HepG2 (cell line): Measurements from ENCODE around the gene GART. TPM values are rescaled to one million over a fixed set of nuclear protein-coding genes. Genes with fewer than 3 reads are reported as not detected.

Experiments
- ARHGAP35 ChIP-seq: sonication (generic); formaldehyde crosslinking; IDR thresholded peaks from 2 replicates; pipeline ENCODE4 v1.9.0; 2022; ENCODE audit warnings: mild to moderate bottlenecking, inconsistent platforms, moderate library complexity, missing genetic modification reagents, borderline replicate concordance
- CBX5 ChIP-seq: sonication (generic); formaldehyde crosslinking; IDR thresholded peaks from 2 replicates; pipeline ENCODE4 v1.4.0; 2020; ENCODE audit warnings: missing genetic modification reagents, borderline replicate concordance
- ETV5 ChIP-seq: IDR thresholded peaks from 2 replicates; pipeline ENCODE4 v1.6.1; 2018; ENCODE audit warnings: missing biosample characterization, missing genetic modification reagents, inconsistent platforms, borderline replicate concordance
- KLF15 ChIP-seq: sonication (generic); formaldehyde crosslinking; IDR thresholded peaks from 2 replicates; pipeline ENCODE4 v1.8.1; 2023; ENCODE audit warnings: borderline replicate concordance, mild to moderate bottlenecking, inconsistent platforms, missing genetic modification reagents, mixed read lengths
- KLF16 ChIP-seq, 2 experiments: sonication (generic) in 1 of 2; formaldehyde crosslinking in 1 of 2; IDR thresholded peaks; 2 replicates each; pipeline versions ENCODE4 v1.6.1 to v1.8.0; 2016 to 2023; ENCODE audit warnings: missing genetic modification reagents in 2 of 2, missing compliant biosample characterization in 1 of 2
- MAFF ChIP-seq: IDR thresholded peaks from 2 replicates; pipeline ENCODE4 v1.6.1; 2011; ENCODE audit warnings: low read depth, low read length, improper control_type of control experiment
- MATR3 ChIP-seq: sonication (generic); formaldehyde crosslinking; IDR thresholded peaks from 2 replicates; pipeline ENCODE4 v1.4.0; 2020; ENCODE audit warnings: missing genetic modification reagents
- RBM39 ChIP-seq: fragments of 200-400 bp; formaldehyde crosslinking; IDR thresholded peaks from one replicate; pipeline ENCODE4 v1.6.1; 2018; ENCODE audit warnings: antibody characterized with exemption, mild to moderate bottlenecking, low read depth, low read length; ENCODE audit not compliant: poor library complexity, severe bottlenecking
- REPIN1 ChIP-seq: sonication (generic); formaldehyde crosslinking; IDR thresholded peaks from 2 replicates; pipeline ENCODE4 v1.8.0; 2022; ENCODE audit warnings: missing genetic modification reagents, low read depth, mild to moderate bottlenecking, borderline replicate concordance
- TARDBP ChIP-seq: sonication (generic); formaldehyde crosslinking; IDR thresholded peaks from 2 replicates; pipeline ENCODE4 v1.8.0; 2022; ENCODE audit warnings: mild to moderate bottlenecking, missing genetic modification reagents
- XBP1 ChIP-seq: sonication (generic); formaldehyde crosslinking; IDR thresholded peaks from 2 replicates; pipeline ENCODE4 v1.5.0; 2020; ENCODE audit warnings: missing genetic modification reagents
- ZBED4 ChIP-seq: sonication (generic); formaldehyde crosslinking; IDR thresholded peaks from 2 replicates; pipeline ENCODE4 v1.4.0; 2020; ENCODE audit warnings: missing genetic modification reagents, borderline replicate concordance
- ZMYM2 ChIP-seq: sonication (generic); formaldehyde crosslinking; IDR thresholded peaks from 2 replicates; pipeline ENCODE4 v1.8.0; 2022; ENCODE audit warnings: mild to moderate bottlenecking, missing genetic modification reagents
- ZNF337 ChIP-seq: sonication (generic); formaldehyde crosslinking; IDR thresholded peaks from 2 replicates; pipeline ENCODE4 v1.5.1; 2020; ENCODE audit warnings: missing genetic modification reagents, low read depth, mild to moderate bottlenecking, borderline replicate concordance
- ZNF552 ChIP-seq: sonication (generic); formaldehyde crosslinking; IDR thresholded peaks from 2 replicates; pipeline ENCODE4 v1.9.0; 2022; ENCODE audit warnings: missing genetic modification reagents, mild to moderate bottlenecking, borderline replicate concordance
- ZNF572 ChIP-seq: sonication (generic); formaldehyde crosslinking; IDR thresholded peaks from 2 replicates; pipeline ENCODE4 v1.5.1; 2020; ENCODE audit warnings: mild to moderate bottlenecking, missing genetic modification reagents
- ZNF792 ChIP-seq: IDR thresholded peaks from 2 replicates; pipeline ENCODE4 v1.6.1; 2016
- polyA plus RNA-seq, 8 experiments: library from polyadenylated mRNA; depleted of rRNA in 3 of 8; stranded (reverse) in 7 of 8; unstranded in 1 of 8; fragments of >200 nt; fragmentation: Illumina TruSeq in 4 of 8; extraction: Trizol in 4 of 8; gene quantifications; 2 replicates each; pipeline versions ENCODE4 v1.2.1 to v1.2.3, GENCODE V29; 2011 to 2016; ENCODE audit warnings: low read depth in 4 of 8, missing spikeins in 1 of 8, mixed read lengths in 1 of 8; ENCODE audit not compliant: insufficient read depth in 1 of 8
- total RNA-seq, 5 experiments: library from RNA; depleted of rRNA; stranded (reverse); fragments of >200 nt; fragmentation: Illumina TruSeq; extraction: Trizol; gene quantifications; 2 replicates each; pipeline ENCODE4 v1.2.3, GENCODE V29; 2016; ENCODE audit warnings: low read depth in 1 of 5
- TF ChIP-seq, protein P1 (sequence below): sonication (generic); formaldehyde crosslinking; IDR thresholded peaks from 2 replicates; pipeline ENCODE4 v1.4.0; 2020; ENCODE audit warnings: low read depth, missing genetic modification reagents
- TF ChIP-seq, protein P2 (sequence below): sonication (generic); formaldehyde crosslinking; IDR thresholded peaks from 2 replicates; pipeline ENCODE4 v1.5.0; 2020; ENCODE audit warnings: mild to moderate bottlenecking, missing genetic modification reagents, moderate library complexity

The GART gene
- total and polyA plus RNA-seq, 2 of the 13 experiments (the other 11 are each of a cell fraction or from before 2014, with no cell fraction given): 17.9 to 109 TPM

DNA sequence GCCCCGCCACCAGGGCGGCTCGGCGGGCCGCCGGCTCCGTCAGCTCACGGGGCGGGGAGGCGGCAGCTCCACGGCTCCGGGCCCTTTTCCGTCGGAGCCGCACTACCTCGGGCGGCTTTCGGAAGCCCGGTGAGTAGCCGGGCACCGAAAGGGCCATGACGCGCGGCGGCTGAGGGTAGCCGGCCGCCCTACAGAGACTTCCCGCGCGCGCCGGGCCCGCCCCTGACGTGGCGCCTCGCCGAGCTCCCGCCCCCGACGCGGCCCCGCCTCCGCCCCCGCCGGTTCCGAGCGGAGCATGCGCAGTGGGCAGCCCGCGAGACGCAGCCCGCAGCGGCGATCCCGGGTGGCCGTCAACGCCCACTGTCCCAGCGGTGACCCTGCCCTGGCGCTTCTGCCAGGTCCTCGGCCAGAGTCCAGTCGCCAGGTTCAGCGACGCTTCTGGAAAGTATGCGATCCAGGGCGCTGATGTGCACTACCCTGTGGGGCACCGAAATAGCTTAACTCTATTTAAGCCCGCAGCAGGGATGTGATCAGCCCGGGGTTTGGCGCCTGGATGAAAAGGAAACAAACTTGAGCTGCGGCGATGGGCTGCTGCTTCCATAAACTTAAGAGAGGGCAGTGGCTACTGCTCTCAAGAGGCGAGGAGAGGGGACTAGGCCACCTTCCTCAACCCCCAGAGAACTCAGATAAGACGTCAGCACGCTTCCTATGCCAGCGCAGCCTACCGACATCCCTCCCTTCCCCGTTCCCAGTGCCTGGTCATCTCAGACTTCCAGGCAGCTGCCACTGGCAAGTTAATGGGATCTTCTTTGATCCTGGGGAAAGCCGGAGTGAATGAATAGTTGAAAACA is 46.8 kb upstream of the GART start, which contains the start of gene DONSON (continued):
- TF ChIP-seq ZBED4: no peak
- TF ChIP-seq KLF15 (CRISPR knock-in tag): no peak
- no peak for TF ChIP-seq ZMYM2 (CRISPR knock-in tag)
- TF ChIP-seq ZNF572: no peak
- peak; percentile 31; the same call in 1 of the 2 replicates for TF ChIP-seq ZNF552 (CRISPR knock-in tag)
- peak; percentile 15 for TF ChIP-seq TARDBP (CRISPR knock-in tag)
- no peak for TF ChIP-seq ZNF792 (CRISPR knock-in tag)
- TF ChIP-seq KLF16 (CRISPR knock-in tag; IDR thresholded peaks at IDR 0.05): peak in 1 of 2 experiments; percentile 59; a peak in 1 of 4 replicates
- TF ChIP-seq MAFF: no peak
- no peak for TF ChIP-seq ETV5
- TF ChIP-seq, protein P1, sequence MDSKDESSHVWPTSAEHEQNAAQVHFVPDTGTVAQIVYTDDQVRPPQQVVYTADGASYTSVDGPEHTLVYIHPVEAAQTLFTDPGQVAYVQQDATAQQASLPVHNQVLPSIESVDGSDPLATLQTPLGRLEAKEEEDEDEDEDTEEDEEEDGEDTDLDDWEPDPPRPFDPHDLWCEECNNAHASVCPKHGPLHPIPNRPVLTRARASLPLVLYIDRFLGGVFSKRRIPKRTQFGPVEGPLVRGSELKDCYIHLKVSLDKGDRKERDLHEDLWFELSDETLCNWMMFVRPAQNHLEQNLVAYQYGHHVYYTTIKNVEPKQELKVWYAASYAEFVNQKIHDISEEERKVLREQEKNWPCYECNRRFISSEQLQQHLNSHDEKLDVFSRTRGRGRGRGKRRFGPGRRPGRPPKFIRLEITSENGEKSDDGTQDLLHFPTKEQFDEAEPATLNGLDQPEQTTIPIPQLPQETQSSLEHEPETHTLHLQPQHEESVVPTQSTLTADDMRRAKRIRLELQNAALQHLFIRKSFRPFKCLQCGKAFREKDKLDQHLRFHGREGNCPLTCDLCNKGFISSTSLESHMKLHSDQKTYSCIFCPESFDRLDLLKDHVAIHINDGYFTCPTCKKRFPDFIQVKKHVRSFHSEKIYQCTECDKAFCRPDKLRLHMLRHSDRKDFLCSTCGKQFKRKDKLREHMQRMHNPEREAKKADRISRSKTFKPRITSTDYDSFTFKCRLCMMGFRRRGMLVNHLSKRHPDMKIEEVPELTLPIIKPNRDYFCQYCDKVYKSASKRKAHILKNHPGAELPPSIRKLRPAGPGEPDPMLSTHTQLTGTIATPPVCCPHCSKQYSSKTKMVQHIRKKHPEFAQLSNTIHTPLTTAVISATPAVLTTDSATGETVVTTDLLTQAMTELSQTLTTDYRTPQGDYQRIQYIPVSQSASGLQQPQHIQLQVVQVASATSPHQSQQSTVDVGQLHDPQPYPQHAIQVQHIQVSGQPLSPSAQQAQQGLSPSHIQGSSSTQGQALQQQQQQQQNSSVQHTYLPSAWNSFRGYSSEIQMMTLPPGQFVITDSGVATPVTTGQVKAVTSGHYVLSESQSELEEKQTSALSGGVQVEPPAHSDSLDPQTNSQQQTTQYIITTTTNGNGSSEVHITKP (CRISPR knock-in tag): no peak
- no peak for TF ChIP-seq ZNF337 (CRISPR knock-in tag)
- TF ChIP-seq, protein P2, sequence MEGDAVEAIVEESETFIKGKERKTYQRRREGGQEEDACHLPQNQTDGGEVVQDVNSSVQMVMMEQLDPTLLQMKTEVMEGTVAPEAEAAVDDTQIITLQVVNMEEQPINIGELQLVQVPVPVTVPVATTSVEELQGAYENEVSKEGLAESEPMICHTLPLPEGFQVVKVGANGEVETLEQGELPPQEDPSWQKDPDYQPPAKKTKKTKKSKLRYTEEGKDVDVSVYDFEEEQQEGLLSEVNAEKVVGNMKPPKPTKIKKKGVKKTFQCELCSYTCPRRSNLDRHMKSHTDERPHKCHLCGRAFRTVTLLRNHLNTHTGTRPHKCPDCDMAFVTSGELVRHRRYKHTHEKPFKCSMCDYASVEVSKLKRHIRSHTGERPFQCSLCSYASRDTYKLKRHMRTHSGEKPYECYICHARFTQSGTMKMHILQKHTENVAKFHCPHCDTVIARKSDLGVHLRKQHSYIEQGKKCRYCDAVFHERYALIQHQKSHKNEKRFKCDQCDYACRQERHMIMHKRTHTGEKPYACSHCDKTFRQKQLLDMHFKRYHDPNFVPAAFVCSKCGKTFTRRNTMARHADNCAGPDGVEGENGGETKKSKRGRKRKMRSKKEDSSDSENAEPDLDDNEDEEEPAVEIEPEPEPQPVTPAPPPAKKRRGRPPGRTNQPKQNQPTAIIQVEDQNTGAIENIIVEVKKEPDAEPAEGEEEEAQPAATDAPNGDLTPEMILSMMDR (CRISPR knock-in tag): no peak
- TF ChIP-seq ARHGAP35 (CRISPR knock-in tag): 0 out of 2 replicates have a peak, but pooled peaks have one; percentile 43
- TF ChIP-seq RBM39: no peak
- TF ChIP-seq CBX5: no peak; the same call in 1 of the 2 replicates
- 0 out of 2 replicates have a peak, but pooled peaks have one; percentile 54 for TF ChIP-seq XBP1
- 0 out of 2 replicates have a peak, but pooled peaks have one; percentile 53 for TF ChIP-seq REPIN1 (CRISPR knock-in tag)
- TF ChIP-seq MATR3 (CRISPR knock-in tag): no peak
